GM12874 (cell line): ENCODE results near the gene CEP192.

ENCODE experiments used
- TF ChIP-seq, protein P1 (sequence below): IDR thresholded peaks from 2 replicates; pipeline ENCODE4 v1.5.1; 2011; ENCODE audit warnings: low read depth, mild to moderate bottlenecking, control low read depth, low read length, moderate library complexity; ENCODE audit not compliant: insufficient read depth

CEP192 gene

DNA sequence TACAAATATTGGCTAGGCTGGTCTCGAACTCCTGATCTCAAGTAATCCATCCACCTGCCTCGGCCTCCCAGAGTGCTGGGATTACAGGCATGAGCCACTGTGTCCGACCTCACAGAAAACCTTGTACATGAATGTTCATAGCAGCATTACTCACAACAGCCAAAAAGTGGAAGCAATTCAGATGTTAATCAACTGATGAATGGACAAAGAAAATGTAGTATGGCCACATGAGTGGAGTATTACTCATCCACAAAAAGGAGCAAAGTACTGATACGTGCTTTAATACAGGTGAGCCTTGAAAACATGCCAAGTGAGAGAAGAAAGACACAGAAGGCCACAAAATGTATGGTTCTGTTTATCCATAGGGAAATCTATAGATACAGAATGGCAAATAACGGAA lies 20.6 kb downstream of the CEP192 start:
- TF ChIP-seq, protein P1, sequence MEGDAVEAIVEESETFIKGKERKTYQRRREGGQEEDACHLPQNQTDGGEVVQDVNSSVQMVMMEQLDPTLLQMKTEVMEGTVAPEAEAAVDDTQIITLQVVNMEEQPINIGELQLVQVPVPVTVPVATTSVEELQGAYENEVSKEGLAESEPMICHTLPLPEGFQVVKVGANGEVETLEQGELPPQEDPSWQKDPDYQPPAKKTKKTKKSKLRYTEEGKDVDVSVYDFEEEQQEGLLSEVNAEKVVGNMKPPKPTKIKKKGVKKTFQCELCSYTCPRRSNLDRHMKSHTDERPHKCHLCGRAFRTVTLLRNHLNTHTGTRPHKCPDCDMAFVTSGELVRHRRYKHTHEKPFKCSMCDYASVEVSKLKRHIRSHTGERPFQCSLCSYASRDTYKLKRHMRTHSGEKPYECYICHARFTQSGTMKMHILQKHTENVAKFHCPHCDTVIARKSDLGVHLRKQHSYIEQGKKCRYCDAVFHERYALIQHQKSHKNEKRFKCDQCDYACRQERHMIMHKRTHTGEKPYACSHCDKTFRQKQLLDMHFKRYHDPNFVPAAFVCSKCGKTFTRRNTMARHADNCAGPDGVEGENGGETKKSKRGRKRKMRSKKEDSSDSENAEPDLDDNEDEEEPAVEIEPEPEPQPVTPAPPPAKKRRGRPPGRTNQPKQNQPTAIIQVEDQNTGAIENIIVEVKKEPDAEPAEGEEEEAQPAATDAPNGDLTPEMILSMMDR = no peak

DNA sequence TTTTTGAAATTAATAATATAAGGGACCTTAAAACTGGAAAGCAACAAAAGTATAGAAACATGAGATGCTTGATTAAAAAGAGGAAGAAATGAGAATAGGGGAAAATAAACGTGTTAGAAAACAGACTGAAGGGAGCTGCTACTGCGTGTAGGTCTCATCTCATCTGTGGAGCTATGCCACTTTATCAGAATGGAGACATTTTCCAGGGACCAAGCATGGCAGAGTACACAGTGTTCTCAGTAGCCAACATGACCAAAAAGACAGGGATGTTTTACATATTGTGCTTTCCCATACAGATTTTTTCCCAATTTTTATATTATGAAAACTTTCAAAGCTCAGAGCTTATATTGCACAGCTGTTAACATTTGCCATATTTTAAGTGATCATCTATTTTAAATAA lies 23.1 kb downstream of the CEP192 start:
- TF ChIP-seq, protein P1 = no peak

- TF ChIP-seq, protein P1 = no peak
Observed at GRCh38 chr18:13014818-13015217, 23.7 kb downstream of the CEP192 start.

- TF ChIP-seq, protein P1 = no peak
Observed at GRCh38 chr18:13017247-13017875, 26.2 kb downstream of the CEP192 start.

GRCh38 chr18:13018374-13018773 lies 27.2 kb downstream of the CEP192 start:
- TF ChIP-seq, protein P1 = no peak

DNA sequence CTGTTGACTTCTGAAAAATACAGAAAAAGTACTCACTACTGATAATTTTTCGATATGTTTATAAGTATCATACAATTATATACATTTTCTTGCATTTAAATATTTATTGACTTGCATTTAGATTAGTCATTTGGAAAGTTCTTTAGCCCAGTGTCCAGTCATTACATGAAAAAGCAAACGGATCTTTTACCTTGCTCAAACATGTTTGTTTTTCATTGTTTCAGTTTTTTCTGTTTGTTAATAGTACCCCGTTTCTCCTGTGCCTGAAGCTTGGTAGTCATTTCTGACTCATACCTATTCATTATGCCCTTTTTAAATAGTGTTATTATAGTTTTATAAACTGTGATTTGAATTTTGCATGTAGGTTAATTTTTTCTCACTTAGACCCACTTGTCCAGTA lies 28.1 kb downstream of the CEP192 start:
- TF ChIP-seq, protein P1 = no peak

DNA sequence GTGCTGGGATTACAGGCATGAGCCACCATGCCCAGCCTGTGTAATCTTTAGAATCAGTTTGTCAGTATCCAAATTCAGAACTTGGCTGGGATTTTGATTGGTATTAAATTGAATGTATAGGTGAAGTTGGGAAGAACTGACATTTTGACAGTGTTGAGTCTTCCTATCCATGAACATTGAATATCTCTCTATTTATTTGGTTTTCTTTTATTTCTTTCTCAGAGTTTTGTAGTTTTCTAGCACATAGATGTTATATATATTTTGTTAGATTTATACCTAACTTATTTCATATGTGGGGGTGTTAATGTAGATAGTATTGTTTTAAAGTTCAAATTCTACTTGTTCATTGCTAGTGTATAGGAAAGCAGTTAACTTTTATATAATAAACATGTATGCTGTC lies 31.5 kb downstream of the CEP192 start:
- TF ChIP-seq, protein P1 = no peak
